HG03139 (cell line): ENCODE data around the gene SCYGR8.
"Not testable (repeated sequence)": the region's sequence is repeated elsewhere in the genome, so short reads cannot be mapped to it uniquely, and the experiment has no call there.

Source experiments
- ATAC-seq: cut with Tn5 transposase; IDR thresholded peaks from one replicate; pipeline ENCODE4 v1.9.1; 2021; ENCODE audit not compliant: unreplicated experiment

Gene SCYGR8, protein sequence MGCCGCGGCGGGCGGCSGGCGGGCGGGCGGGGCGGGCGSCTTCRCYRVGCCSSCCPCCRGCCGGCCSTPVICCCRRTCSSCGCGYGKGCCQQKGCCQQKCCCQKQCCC

DNA sequence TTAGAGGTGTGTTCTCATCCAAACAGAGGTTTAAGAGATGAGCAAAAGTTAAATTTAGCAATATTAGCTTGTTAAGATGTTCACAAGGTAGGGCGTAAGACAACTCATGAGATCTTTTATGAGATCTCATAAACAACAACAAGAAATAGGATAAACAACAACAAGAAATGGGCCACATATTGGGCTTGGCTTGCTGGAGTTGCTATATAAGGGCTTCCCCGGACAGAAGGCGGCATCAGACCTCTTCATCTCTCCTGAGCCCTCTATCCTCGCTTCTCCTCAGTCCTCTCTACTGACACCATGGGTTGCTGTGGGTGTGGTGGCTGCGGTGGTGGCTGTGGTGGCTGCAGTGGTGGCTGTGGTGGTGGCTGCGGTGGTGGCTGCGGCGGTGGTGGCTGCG lies at the start of gene SCYGR8:
Gene SCYGR8 (plus strand): TSS at position 301 of the 400 bp plus-strand sequence. CDS start 0 bp downstream, at position 301.
- no peak for ATAC-seq

GRCh38 chr2:227696990-227697679 lies 48.6 kb upstream of the SCYGR8 start:
- ATAC-seq, result no peak

DNA sequence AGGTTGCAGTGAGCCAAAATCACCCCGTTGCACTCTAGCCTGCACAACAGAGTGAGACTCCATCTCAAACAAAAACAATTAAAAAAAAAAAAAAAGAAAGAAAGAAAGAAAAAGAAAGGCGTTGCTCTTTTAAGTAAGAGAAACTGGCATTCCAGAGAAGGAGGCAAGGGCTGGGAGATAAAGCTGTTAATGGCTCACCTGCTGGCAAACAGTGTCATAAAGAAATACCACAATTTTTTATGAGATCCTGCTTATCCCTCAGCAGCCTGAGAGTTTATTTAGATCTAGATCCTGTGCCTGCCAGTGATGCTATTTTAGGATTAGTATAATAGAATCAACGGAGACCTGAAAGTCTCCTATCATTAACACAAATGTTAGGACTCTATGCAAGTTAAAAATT lies 44.1 kb upstream of the SCYGR8 start:
- no peak for ATAC-seq

DNA sequence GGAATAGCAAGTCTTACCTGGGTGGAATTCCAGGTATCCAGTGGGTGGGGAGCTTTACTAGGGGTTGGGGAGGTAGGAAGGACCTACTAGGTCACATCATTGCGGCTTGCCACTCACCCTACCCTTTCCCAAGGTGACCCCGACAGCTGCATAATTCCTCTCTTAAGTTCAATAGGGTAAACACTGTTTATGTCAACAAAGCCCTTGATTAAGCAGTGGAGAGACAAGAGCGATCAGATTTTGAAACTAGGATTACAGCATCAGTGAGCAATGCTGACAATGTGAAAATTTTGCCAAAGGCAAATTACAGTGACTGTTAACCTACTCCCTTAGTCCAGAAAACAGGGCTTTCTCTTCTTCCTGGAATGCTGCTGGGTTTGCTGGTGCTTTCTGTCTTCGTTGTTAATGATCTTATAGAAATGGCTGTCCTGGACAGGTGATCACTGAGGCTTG lies 42.4 kb upstream of the SCYGR8 start:
- no peak for ATAC-seq

DNA sequence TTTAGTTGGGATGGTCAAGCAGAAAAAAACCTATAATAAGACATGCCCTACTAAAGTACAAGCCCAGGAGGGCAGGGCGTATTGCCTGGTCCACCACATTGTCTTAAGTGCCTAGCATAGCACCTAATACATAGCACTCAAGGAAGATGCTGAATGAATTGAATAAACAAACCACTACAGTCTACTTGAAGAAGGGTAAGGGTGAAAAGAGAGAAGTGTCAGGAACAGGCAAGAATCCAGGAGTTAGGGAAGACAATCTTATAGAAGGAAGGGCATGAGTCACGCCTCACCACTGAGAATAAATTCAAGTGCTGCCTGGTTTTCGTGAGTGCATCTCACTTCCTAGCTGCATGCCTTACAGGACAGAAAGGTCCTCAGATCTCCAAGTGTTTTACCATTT lies 41.7 kb upstream of the SCYGR8 start:
- ATAC-seq, result no peak

DNA sequence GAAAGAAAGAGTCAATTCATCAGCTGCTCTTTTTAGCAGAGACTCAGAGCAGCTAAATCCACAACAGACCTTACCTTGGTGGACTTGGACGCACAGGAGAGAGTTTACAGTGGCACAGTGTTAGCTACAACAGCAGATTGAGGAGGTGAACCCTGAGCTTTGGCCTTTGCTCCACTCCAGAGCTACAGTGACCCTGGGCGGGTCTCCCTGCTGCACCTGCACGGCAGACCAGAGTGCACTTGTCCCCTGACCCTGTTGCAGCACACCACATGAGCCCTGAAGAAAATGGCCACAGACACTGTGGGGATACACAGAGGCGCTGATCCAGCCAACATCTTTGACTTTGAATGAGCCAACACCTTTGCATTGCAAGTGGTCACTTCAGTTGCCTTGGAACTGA lies 38.8 kb upstream of the SCYGR8 start:
- no peak for ATAC-seq

DNA sequence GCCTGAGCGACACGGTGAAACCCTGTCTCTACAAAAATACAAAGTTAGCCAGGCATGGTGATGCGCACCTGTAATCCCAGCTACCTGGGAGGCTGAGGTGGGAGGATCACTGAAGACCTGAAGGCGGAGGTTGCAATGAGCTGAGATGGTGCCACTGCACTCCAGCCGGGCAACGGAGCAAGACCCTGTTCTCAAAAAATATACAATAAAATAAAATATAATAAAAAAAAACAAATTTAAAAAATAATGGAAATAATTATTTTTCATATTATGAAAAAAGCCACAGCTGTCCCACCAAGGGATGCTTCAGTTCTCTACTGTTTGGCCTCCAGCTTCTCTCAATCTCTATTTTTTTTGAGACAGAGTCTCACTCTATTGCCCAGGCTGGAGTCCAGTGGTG lies 38.3 kb upstream of the SCYGR8 start:
- ATAC-seq, result no peak

DNA sequence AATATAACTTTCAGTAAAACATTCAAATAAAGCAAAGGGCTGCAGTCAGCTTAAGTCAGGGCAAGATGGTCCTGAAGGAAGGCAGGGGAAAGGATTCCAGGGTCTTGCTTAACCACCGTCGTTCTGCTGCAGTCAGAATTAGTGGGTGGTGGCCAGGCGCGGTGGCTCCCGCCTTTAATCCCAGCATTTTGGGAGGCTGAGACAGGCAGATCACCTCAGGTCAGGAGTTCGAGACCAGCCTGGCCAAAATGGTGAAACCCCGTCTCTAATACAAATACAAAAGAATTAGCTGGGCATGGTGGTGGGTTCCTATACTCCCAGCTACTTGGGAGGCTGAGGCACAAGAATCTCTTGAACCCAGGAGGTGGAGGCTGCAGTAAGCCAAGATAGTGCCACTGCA lies 34.7 kb upstream of the SCYGR8 start:
- ATAC-seq, result no peak

GRCh38 chr2:227713291-227713690 lies 32.4 kb upstream of the SCYGR8 start:
- no peak for ATAC-seq

GRCh38 chr2:227716501-227716900 lies 29.2 kb upstream of the SCYGR8 start:
- ATAC-seq, result no peak

DNA sequence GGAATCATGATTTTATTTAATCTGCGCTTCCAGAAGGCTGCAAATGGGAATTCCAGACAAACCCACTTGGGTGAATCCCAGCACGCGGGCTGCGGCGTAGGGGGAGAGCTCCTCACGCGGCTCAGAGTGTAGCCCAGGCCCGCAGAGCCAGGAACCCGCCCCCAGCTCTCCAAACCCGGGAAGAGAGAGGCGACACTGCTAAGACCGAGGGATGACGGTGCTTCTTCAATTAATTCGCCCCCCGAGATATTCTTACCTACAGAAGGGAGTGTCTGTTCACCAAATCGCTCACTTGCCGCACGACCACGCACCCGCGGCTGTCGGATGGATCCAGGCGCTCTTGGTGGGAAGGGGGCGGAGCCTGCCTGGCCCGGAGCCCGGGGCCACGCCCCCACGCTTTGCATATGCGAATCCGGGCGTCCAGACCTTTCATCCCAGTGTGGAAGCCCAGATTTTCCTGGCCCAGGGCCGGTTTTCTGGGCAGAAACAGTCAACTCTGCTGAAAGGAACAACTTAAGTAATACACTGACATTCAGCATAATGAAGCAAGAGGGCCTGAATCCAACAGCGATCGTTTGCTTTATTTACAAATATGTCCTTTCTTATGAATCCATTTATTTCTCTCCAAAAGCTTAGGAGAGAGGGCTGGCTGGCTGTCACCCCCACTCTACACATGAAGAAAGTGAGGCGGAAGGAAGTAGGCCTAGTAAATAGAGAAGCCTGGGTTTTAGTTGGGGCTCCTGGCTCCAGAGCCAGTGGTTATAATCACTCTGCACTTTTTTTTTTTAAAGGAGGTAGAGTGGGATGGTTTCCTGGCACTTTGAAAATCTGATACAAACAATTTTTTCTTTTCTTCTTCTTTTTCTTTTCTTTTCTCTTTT lies 27.8 kb upstream of the SCYGR8 start, which contains the start of gene SLC19A3:
Gene SLC19A3 (minus strand): TSS at position 342 of the 881 bp plus-strand sequence. CDS start 15,710 bp downstream, outside the sequence.
- no peak for ATAC-seq

- ATAC-seq, result no peak
Observed at GRCh38 chr2:227719641-227720040, 26.1 kb upstream of the SCYGR8 start.

DNA sequence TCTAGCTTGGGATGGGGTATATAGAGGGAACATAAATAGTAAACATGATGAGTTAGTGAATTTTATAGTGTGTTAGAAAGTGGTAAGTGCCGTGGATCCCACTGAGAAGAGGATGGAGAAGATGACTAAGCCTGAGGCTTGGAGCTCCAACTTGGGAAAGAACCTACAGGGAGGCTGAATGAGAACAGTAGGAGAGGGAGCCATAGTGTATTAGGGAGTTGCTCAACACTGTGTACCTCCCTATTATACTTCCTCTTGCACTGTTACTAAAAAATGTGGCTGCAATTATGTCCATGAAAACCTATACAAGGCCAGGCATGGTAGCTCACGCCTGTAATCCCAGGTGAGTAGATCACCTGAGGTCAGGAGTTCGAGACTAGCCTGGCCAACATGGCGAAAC lies 25.0 kb upstream of the SCYGR8 start:
- ATAC-seq, result no peak

DNA sequence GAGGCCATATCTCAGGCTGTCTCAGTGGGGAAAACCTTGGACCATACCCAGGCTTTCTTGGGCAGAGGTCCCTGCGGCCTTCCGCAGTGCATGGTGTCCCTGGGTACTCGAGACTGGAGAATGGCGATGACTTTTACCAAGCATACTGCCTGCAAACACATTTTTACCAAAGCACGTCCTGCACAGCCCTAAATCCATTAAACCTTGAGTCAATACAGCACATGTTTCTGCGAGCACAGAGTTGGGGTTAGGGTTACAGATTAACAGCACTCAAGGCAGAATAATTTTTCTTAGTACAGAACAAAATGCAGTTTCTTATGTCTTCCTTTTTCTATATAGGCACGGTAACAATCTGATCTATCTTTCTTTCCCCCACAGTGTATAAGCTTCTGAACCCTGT lies 22.9 kb upstream of the SCYGR8 start:
- ATAC-seq, result not testable (repeated sequence)

- no peak for ATAC-seq
Observed at GRCh38 chr2:227724394-227725039, 21.2 kb upstream of the SCYGR8 start, which contains the start of gene SCYGR6. TSS of gene SCYGR6 (minus strand) at chr2:227724757. CDS start at chr2:227724757, 0 bp downstream.

DNA sequence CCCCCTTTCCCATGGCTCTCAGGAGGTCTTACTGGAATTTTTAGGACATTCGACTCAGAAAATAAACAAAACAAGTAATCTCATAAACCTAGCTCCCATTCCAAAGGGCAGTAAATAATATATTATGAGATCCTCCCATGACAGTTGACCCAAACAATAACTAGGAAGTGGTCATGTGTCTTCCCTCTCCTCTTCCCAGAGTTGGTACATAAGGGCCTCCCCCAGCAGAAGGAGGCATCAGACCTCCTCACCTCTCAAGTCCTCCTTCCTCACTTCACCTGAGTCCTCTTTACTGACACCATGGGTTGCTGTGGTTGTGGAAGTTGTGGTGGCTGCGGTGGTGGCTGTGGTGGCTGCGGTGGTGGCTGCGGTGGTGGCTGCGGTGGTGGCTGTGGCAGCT lies 17.7 kb upstream of the SCYGR8 start, which contains the start of gene SCYGR7:
Gene SCYGR7 (plus strand): TSS at position 301 of the 400 bp plus-strand sequence. CDS start 0 bp downstream, at position 301.
- ATAC-seq, result no peak

- ATAC-seq, result no peak
Observed at GRCh38 chr2:227739351-227739750, 6.3 kb upstream of the SCYGR8 start.

GRCh38 chr2:227740705-227741104 lies 5.0 kb upstream of the SCYGR8 start:
- ATAC-seq, result not testable (repeated sequence)

DNA sequence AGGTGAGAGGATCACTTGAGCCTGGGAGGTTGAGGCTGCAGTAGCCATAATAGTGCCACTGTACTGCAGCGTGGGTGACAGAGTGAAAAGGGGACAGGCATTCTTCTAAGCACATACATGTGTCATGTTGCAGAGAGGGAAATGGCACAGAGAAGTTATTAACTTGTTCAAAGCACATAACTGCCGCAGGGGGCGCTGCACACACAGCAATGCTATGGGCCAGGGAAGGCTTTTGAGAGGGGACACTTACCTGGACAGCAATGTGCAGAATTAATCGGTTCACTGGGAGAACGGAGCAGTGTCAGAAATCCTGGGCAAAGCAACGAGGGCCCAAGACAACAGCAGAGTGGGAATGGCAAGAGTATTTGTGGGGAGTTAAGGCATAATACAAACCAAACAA lies 2.4 kb downstream of the SCYGR8 start:
- no peak for ATAC-seq

DNA sequence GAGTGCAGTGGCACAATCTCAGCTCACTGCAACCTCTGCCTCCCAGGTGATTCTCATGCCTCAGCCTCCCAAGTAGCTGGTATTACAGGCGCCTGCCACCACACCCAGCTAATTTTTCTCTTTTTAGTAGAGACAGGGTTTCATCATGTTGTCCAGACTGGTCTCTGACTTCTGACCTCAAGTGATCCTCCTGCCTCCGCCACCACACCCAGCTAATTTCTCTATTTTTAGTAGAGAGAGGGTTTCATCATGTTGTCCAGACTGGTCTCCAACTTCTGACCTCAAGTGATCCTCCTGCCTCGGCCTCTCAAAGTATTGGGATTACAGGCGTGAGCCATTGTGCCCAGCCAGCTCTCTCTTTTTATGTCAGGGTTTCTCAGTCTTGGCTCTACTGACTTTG lies 10.6 kb downstream of the SCYGR8 start:
- not testable (repeated sequence) for ATAC-seq
